GM19193 (cell line): ENCODE results near the gene PTPDC1.

Experiments
- POLR2A ChIP-seq: IDR thresholded peaks from 4 replicates; pipeline ENCODE4 v1.6.1; 2011; ENCODE audit not compliant: insufficient read depth, insufficient read length; ENCODE audit errors: extremely low read depth

PTPDC1 gene

DNA sequence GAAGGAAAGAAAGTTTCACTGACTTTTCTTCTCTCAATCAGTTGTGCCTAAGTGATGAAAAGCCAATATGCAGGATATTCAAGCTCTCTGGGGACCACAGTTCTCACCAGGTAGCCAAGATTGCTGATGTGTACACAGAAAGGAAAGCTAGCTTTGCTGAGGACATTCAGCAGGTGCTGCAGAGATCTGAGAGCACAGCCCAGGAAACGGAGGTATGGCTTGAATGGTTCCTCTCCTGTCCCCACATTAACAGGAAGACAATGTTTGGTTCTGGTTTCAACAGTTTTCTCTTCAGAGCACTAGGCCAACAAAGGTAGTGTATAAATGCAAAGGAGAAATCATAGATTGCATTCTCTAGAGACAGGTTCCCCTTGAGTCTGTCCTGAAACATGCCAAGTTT is 69.6 kb downstream of the PTPDC1 start:
- TF ChIP-seq POLR2A = no peak

- no peak for TF ChIP-seq POLR2A
Measured at GRCh38 chr9:94156348-94157049, 72.2 kb downstream of the PTPDC1 start.

- TF ChIP-seq POLR2A = no peak
Measured at GRCh38 chr9:94157050-94157801, 73.0 kb downstream of the PTPDC1 start.
